Esophagus squamous epithelium (tissue), 5 donors: Measurements from ENCODE around the gene LRRC74A. TPM values are rescaled to one million over a fixed set of nuclear protein-coding genes. Genes with fewer than 3 reads are reported as not detected.

Source experiments
- DNase-seq: peaks from one replicate; lab custom pipeline; 2025; lab: John Stamatoyannopoulos, UW
- H3K27ac ChIP-seq, 4 donors: fragments of 200-600 bp; sonication (generic); one replicate each; pipeline ENCODE4 v1.5.1; 2016 to 2019; ENCODE audit warnings: mild to moderate bottlenecking in 1 of 4
- H3K27me3 ChIP-seq, 4 donors: fragments of 200-600 bp; sonication (generic); 1 replicate in 3 of 4; 2 replicates in 1 of 4; pipeline versions ENCODE4 v1.5.1 to v1.6.0; 2017 to 2021; ENCODE audit warnings: antibody characterized with exemption in 1 of 4
- H3K36me3 ChIP-seq, 3 donors: fragments of 200-600 bp; sonication (generic); one replicate each; pipeline ENCODE4 v1.5.1; 2016 to 2019
- H3K4me1 ChIP-seq, 3 donors: fragments of 200-600 bp; sonication (generic); one replicate each; pipeline ENCODE4 v1.5.1; 2017 to 2019
- H3K4me3 ChIP-seq, 4 donors: fragments of 200-600 bp; sonication (generic); 1 replicate in 3 of 4; 2 replicates in 1 of 4; pipeline ENCODE4 v1.5.1; 2016 to 2019; ENCODE audit warnings: mild to moderate bottlenecking in 2 of 4, moderate library complexity in 1 of 4
- H3K9me3 ChIP-seq, 3 donors: fragments of 200-600 bp; sonication (generic); one replicate each; pipeline ENCODE4 v1.5.1; 2016 to 2019
- POLR2A ChIP-seq, 4 donors: fragments of 450-650 bp; IDR thresholded peaks; one replicate each; pipeline ENCODE4 v1.6.1; 2017; ENCODE audit warnings: antibody characterized with exemption in 4 of 4, mild to moderate bottlenecking in 4 of 4, moderate library complexity in 3 of 4
- WGBS, 2 donors: methylation state at CpG; one replicate each; pipeline ENCODE4 v1.1.5; 2018; 5-methylcytosine and 5-hydroxymethylcytosine counted together
- intact Hi-C: fragments of 100-400 bp; cut with DNase I; formaldehyde crosslinking; loops from one replicate; pipeline ENCODE4 v1.15.0; 2022
- total RNA-seq, 4 donors: library from RNA; depleted of rRNA; stranded (reverse); fragments of >200 nt; gene quantifications; one replicate each; pipeline ENCODE4 v1.1.0, GENCODE V29; 2016
- TF ChIP-seq, protein P1 (sequence below), 6 experiments: fragments of 450-650 bp in 4 of 6; fragments of 200-600 bp in 2 of 6; sonication (generic) in 2 of 6; IDR thresholded peaks; one replicate each; pipeline ENCODE4 v1.5.1; 2016 to 2019; ENCODE audit warnings: antibody characterized with exemption in 6 of 6, mild to moderate bottlenecking in 4 of 6, moderate library complexity in 4 of 6
- donor health status: DM: yes; HTN: yes; CAD: no.

The LRRC74A gene
- total RNA-seq, 4 donors from 2014 or later = not detected

DNA sequence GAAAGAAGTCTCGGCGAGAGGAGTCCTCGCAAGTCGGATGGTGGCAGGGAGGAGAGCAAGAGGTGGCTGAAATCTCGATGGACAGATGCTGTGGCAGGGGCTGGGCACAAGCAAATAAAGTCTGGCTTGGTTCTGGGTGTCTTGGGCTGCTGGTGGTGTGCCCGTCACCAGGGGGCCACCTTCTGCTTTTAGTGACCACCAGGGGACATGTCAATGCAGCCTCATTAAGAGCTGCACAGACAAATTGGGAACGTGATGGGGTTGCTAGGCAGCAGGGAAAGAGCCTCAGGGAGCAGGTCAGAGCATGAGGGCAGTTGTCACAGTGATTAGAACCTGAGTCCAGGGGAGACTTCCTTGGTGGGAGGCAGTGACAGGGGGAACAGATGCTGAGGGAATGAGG, 44.0 kb downstream of the LRRC74A start:
- intact Hi-C loops = loop anchor here (10.0 kb wide), 1 partner anchor 445 kb away; no protein-coding TSS in a partner anchor
- 41 to 49% methylated on average over 7 of the region's 7 CpGs for WGBS, 2 donors

DNA sequence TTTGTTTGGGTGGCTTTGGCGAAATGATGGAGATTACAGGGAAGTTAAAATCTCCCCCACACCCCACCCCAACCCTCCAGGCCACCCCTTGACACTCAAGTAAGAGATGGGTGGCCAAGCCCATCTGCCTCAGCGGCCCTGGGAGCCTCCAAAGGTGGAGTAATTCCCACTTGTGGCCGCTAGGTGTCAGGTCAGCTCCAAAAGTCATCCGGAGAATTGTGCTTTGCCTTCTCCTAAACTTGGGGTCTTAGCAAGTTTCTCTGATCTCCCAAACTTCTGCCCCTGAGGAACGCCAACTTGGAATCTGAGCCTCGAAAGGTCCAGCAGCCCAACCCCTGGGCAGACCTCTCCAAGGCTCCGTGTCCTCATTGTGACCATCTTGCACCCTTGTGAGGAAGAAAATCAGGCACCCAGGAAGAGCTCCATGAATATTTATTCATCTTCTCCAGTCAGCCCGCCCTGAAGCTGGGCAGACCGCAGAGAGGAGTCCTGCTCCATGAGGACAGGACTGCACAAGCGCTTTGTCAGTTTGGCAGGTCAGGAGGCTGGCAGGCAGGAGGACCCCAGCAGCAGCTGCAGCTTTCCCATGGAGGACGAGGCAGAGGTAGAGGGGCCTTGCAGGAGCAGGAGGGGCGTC, 46.7 kb downstream of the LRRC74A start:
- no peak for DNase-seq
- H3K27me3 ChIP-seq = peaks cover 0 to 21% (median 0%) of the 10 kb centered on the region in 4 donors
- no peak overlapping the region for H3K27ac ChIP-seq
- no peaks in the 10 kb centered on the region for H3K36me3 ChIP-seq
- no peaks in the 10 kb centered on the region for H3K9me3 ChIP-seq
- no peak overlapping the region for H3K4me3 ChIP-seq
- TF ChIP-seq, protein P1, sequence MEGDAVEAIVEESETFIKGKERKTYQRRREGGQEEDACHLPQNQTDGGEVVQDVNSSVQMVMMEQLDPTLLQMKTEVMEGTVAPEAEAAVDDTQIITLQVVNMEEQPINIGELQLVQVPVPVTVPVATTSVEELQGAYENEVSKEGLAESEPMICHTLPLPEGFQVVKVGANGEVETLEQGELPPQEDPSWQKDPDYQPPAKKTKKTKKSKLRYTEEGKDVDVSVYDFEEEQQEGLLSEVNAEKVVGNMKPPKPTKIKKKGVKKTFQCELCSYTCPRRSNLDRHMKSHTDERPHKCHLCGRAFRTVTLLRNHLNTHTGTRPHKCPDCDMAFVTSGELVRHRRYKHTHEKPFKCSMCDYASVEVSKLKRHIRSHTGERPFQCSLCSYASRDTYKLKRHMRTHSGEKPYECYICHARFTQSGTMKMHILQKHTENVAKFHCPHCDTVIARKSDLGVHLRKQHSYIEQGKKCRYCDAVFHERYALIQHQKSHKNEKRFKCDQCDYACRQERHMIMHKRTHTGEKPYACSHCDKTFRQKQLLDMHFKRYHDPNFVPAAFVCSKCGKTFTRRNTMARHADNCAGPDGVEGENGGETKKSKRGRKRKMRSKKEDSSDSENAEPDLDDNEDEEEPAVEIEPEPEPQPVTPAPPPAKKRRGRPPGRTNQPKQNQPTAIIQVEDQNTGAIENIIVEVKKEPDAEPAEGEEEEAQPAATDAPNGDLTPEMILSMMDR (IDR thresholded peaks at IDR 0.05) = peak; percentile 83 to 96 (median 88)
- TF ChIP-seq POLR2A (IDR thresholded peaks at IDR 0.05) = no peak
- WGBS, 2 donors = 16 to 17% methylated on average over 5 to 6 of the region's 12 CpGs
- H3K4me1 ChIP-seq = peaks cover 0 to 3% (median under 1%) of the 10 kb centered on the region in 3 donors
- intact Hi-C loops = loop anchor here (10.0 kb wide), 1 partner anchor 442 kb away; no protein-coding TSS in a partner anchor

More for the DNA sequence above, 44.0 kb downstream of the LRRC74A start:
- no peak for DNase-seq
- Histone ChIP-seq H3K4me1 (peaks cover 0 to 8% (median 5%) of the 10 kb centered on the region in 3 donors), H3K27me3 (peaks cover 0 to 22% (median 0%) of the 10 kb centered on the region in 4 donors), H3K9me3 (no peaks in the 10 kb centered on the region), H3K27ac (no peak overlapping the region), H3K36me3 (no peaks in the 10 kb centered on the region), H3K4me3 (no peak overlapping the region)
- no peak for TF ChIP-seq POLR2A (IDR thresholded peaks at IDR 0.05)
- TF ChIP-seq, protein P1 (IDR thresholded peaks at IDR 0.05) = peak in 1 of 6 experiments; percentile 11

GRCh38 chr14:76874734-76875133, 48.5 kb downstream of the LRRC74A start:
- intact Hi-C loops = loop anchor here (10.0 kb wide), 1 partner anchor 440 kb away; no protein-coding TSS in a partner anchor
- H3K9me3 ChIP-seq = no peaks in the 10 kb centered on the region
- no peak for DNase-seq
- 59 to 77% methylated on average over 4 to 5 of the region's 8 CpGs for WGBS, 2 donors
- no peaks in the 10 kb centered on the region for H3K4me1 ChIP-seq
- TF ChIP-seq, protein P1 (IDR thresholded peaks at IDR 0.05) = no peak
- no peak for TF ChIP-seq POLR2A (IDR thresholded peaks at IDR 0.05)
- H3K4me3 ChIP-seq = no peak overlapping the region
- H3K27ac ChIP-seq = no peak overlapping the region
- peaks cover 0 to 15% (median 0%) of the 10 kb centered on the region in 4 donors for H3K27me3 ChIP-seq
- no peaks in the 10 kb centered on the region for H3K36me3 ChIP-seq

- intact Hi-C loops = loop anchor here (2.0 to 10.0 kb wide), 2 partner anchors 193 to 439 kb away; no protein-coding TSS in a partner anchor
- Histone ChIP-seq H3K4me1 (no peaks in the 10 kb centered on the region), H3K36me3 (no peaks in the 10 kb centered on the region), H3K27me3 (peaks cover 0 to 5% (median 0%) of the 10 kb centered on the region in 4 donors), H3K4me3 (no peak overlapping the region), H3K9me3 (no peaks in the 10 kb centered on the region), H3K27ac (no peak overlapping the region)
- WGBS, 2 donors = 35 to 84% methylated on average over 2 to 3 of the region's 3 CpGs
- TF ChIP-seq POLR2A (IDR thresholded peaks at IDR 0.05) = no peak
- TF ChIP-seq, protein P1 (IDR thresholded peaks at IDR 0.05) = peak; percentile 79 to 96 (median 92)
- no peak for DNase-seq
Observed at GRCh38 chr14:76876076-76876475, 49.9 kb downstream of the LRRC74A start.

DNA sequence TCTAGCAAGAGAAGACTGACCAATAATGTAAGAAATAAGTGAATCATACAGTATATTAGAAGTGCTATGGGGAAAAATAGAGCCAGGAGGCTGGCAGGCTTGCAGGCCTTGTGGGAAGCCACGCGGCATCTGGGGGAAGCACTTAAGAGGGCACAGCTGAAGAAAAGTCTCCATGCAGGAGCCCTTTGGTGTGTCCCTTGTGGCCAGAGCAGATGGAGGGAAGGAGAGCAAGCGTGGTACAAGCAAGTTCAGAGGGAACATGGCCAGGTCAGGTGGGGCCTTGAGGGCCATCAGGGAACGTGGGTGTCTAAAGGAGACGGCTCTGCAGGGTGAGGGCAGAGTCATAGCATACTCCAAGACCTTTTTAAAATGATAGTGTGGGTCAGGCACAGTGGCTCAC, 51.7 kb downstream of the LRRC74A start:
- Histone ChIP-seq H3K9me3 (no peaks in the 10 kb centered on the region), H3K4me3 (no peak overlapping the region), H3K4me1 (peaks cover 0 to 7% (median 0%) of the 10 kb centered on the region in 3 donors), H3K36me3 (no peaks in the 10 kb centered on the region), H3K27ac (no peak overlapping the region), H3K27me3 (no peaks in the 10 kb centered on the region)
- intact Hi-C loops = loop anchor here (2.0 to 10.0 kb wide), 2 partner anchors 191 to 437 kb away; no protein-coding TSS in a partner anchor
- WGBS, 2 donors = 79 to 85% methylated on average over 5 of the region's 5 CpGs
- no peak for DNase-seq
- TF ChIP-seq, protein P1 (IDR thresholded peaks at IDR 0.05) = no peak
- no peak for TF ChIP-seq POLR2A (IDR thresholded peaks at IDR 0.05)
